GM12878 (cell line): ENCODE data around the gene AKAP12. TPM values are rescaled to one million over a fixed set of nuclear protein-coding genes. Genes with fewer than 3 reads are reported as not detected.

Experiments
- ATAC-seq: fragments of 200-7000 bp; cut with Tn5 transposase; 3 replicates; pipeline ENCODE4 v1.9.1; 2020; ENCODE audit warnings: mild to moderate bottlenecking, moderate library complexity
- BruUV-seq: library from RNA; stranded (reverse); fragments of 400-500 nt; replicated peaks from 2 replicates; lab custom pipeline; 2021; lab: Mats Ljungman, UMichigan
- CTCF ChIA-PET: fragments of 300-600 bp; sonication (Branson Sonifier 250); formaldehyde crosslinking; extraction: SDS; loops from one replicate; lab custom pipeline; 2021; ENCODE audit warnings: inconsistent platforms; lab: Yijun Ruan, JAX
- POLR2A ChIA-PET: fragments of 350-600 bp; formaldehyde crosslinking; extraction: SDS; loops from one replicate; lab custom pipeline; 2021; ENCODE audit warnings: inconsistent platforms; lab: Charles Lee
- RAD21 ChIA-PET: fragments of 300-600 bp; sonication (Branson Sonifier 250); formaldehyde crosslinking; loops from one replicate; lab custom pipeline; 2023; ENCODE audit warnings: antibody characterized with exemption; ENCODE audit not compliant: unreplicated experiment; lab: Charles Lee
- SMC1A ChIA-PET: fragments of 300-600 bp; sonication (Branson Sonifier 250); formaldehyde crosslinking; loops from one replicate; lab custom pipeline; 2023; ENCODE audit not compliant: unreplicated experiment, uncharacterized antibody; lab: Charles Lee
- DNase-seq: peaks from one replicate; pipeline ENCODE4 v3.0.0-alpha.2; 2011; ENCODE audit warnings: low read depth, low spot score
- FAIRE-seq: peaks from 3 replicates; lab custom pipeline; 2011; peaks lifted over from hg19 to GRCh38; lab: Jason Lieb, UNC
- H2AFZ ChIP-seq: 2 replicates; pipeline ENCODE4 v1.6.0; 2011; ENCODE audit warnings: low read depth, low read length, control low read depth; ENCODE audit not compliant: control insufficient read depth
- H3K27ac ChIP-seq: 2 replicates; pipeline ENCODE4 v1.5.1; 2011; ENCODE audit warnings: control low read depth; ENCODE audit not compliant: control insufficient read depth, insufficient read depth
- H3K27me3 ChIP-seq, 2 experiments: replicated peaks in 1 of 2; 2 replicates each; pipeline versions ENCODE4 v1.6.0 to v1.6.1; 2011; ENCODE audit warnings: low read length in 1 of 2; ENCODE audit not compliant: control insufficient read depth in 2 of 2, insufficient read depth in 2 of 2
- H3K36me3 ChIP-seq, 2 experiments: 2 replicates each; pipeline ENCODE4 v1.5.1; 2011; ENCODE audit warnings: low read length in 1 of 2; ENCODE audit not compliant: control insufficient read depth in 2 of 2, insufficient read depth in 2 of 2
- H3K4me1 ChIP-seq: 2 replicates; pipeline ENCODE4 v1.6.1; 2011; ENCODE audit warnings: mild to moderate bottlenecking, low read length, moderate library complexity, mixed read lengths; ENCODE audit not compliant: control insufficient read depth, insufficient read depth
- H3K4me2 ChIP-seq: 2 replicates; pipeline ENCODE4 v1.6.0; 2011; ENCODE audit warnings: control low read depth; ENCODE audit not compliant: control insufficient read depth, insufficient read depth
- H3K4me3 ChIP-seq: fragments of 200-600 bp; sonication (generic); 2 replicates; pipeline ENCODE4 v1.5.1; 2016
- H3K79me2 ChIP-seq: 2 replicates; pipeline ENCODE4 v1.6.0; 2011; ENCODE audit warnings: low read length; ENCODE audit not compliant: control insufficient read depth, insufficient read depth
- H3K9ac ChIP-seq: 2 replicates; pipeline ENCODE4 v1.8.0; 2011; ENCODE audit warnings: low read length, control low read depth, mixed read lengths; ENCODE audit not compliant: control insufficient read depth, insufficient read depth
- H3K9me3 ChIP-seq: replicated peaks from 3 replicates; pipeline ENCODE4 v1.5.1; 2011; ENCODE audit warnings: mild to moderate bottlenecking, low read length; ENCODE audit not compliant: control insufficient read depth, insufficient read depth
- H4K20me1 ChIP-seq: 2 replicates; pipeline ENCODE4 v1.6.0; 2011; ENCODE audit not compliant: control insufficient read depth, insufficient read depth
- BRCA1 ChIP-seq: IDR thresholded peaks from 2 replicates; pipeline ENCODE4 v1.6.1; 2011; ENCODE audit warnings: low read depth, low read length, improper control_type of control experiment
- CBX3 ChIP-seq: fragments of 200-600 bp; sonication (generic); IDR thresholded peaks from 2 replicates; pipeline ENCODE4 v1.6.1; 2016; ENCODE audit warnings: low read depth, borderline replicate concordance
- CREB1 ChIP-seq: IDR thresholded peaks from 2 replicates; pipeline ENCODE4 v1.6.1; 2012; ENCODE audit warnings: low read depth, mild to moderate bottlenecking, inconsistent platforms
- FOXM1 ChIP-seq: IDR thresholded peaks from 2 replicates; pipeline ENCODE4 v1.6.1; 2012; ENCODE audit warnings: low read depth, mild to moderate bottlenecking, inconsistent platforms, low read length, moderate library complexity
- GATAD2B ChIP-seq: fragments of 450-650 bp; conservative IDR thresholded peaks from 2 replicates; pipeline ENCODE4 v1.6.1; 2017; ENCODE audit warnings: low read depth, mild to moderate bottlenecking, moderate library complexity
- IKZF2 ChIP-seq, 2 experiments: fragments of 450-650 bp; IDR thresholded peaks; 2 replicates each; pipeline ENCODE4 v1.6.1; 2017; ENCODE audit warnings: mild to moderate bottlenecking in 2 of 2, moderate library complexity in 2 of 2
- KLF5 ChIP-seq: fragments of 450-650 bp; IDR thresholded peaks from 2 replicates; pipeline ENCODE4 v1.6.1; 2014; ENCODE audit warnings: mild to moderate bottlenecking; ENCODE audit not compliant: partially characterized antibody
- MXI1 ChIP-seq: fragments of 150-350 bp; IDR thresholded peaks from 2 replicates; pipeline ENCODE4 v1.6.1; 2011; ENCODE audit warnings: low read depth, mild to moderate bottlenecking, inconsistent platforms, low read length, improper control_type of control experiment
- NFIC ChIP-seq: IDR thresholded peaks from 2 replicates; pipeline ENCODE4 v1.6.1; 2012; ENCODE audit warnings: low read depth, mild to moderate bottlenecking, inconsistent platforms, low read length, moderate library complexity
- RB1 ChIP-seq: fragments of 450-650 bp; formaldehyde crosslinking; IDR thresholded peaks from 2 replicates; pipeline ENCODE4 v1.6.1; 2017; ENCODE audit warnings: mild to moderate bottlenecking, borderline replicate concordance
- WGBS: methylation state at CpG from one replicate; pipeline ENCODE4 v1.1.6; 2016; ENCODE audit warnings: low lambda C conversion rate; ENCODE audit not compliant: insufficient replicate concordance, insufficient coverage; ENCODE audit errors: missing lambda C conversion rate; 5-methylcytosine and 5-hydroxymethylcytosine counted together
- in situ Hi-C: fragments of 300-500 bp; cut with MboI; formaldehyde crosslinking; loops from 9 replicates; pipeline ENCODE4 v1.14.3; 2018; ENCODE audit warnings: mixed read lengths
- intact Hi-C: fragments of 100-400 bp; cut with micrococcal nuclease; formaldehyde crosslinking; loops from one replicate; pipeline ENCODE4 v1.14.2; 2022; ENCODE audit not compliant: unreplicated experiment
- polyA plus RNA-seq, 11 experiments: library from polyadenylated mRNA; depleted of rRNA in 4 of 11; unstranded in 6 of 11; stranded (reverse) in 5 of 11; fragments of >200 nt; fragmentation: Nextera tagmentation in 4 of 11; fragmentation: Illumina TruSeq in 1 of 11; extraction: Ambion mirVana in 4 of 11; extraction: Trizol in 1 of 11; gene quantifications; 1 replicate in 1 of 11; 2 replicates in 10 of 11; pipeline versions ENCODE4 v1.2.1 to v1.2.3, GENCODE V29; 2011 to 2016; ENCODE audit warnings: inconsistent platforms in 2 of 11, missing spikeins in 2 of 11, low read depth in 1 of 11
- total RNA-seq, 4 experiments: library from RNA; depleted of rRNA in 3 of 4; stranded (reverse); fragments of >200 nt in 3 of 4; fragmentation: Illumina TruSeq in 1 of 4; extraction: Trizol in 1 of 4; gene quantifications; 2 replicates each; pipeline versions ENCODE4 v1.2.1 to v1.2.3, GENCODE V29; 2013 to 2021
- TF ChIP-seq, protein P1 (sequence below): IDR thresholded peaks from 2 replicates; pipeline ENCODE4 v1.6.1; 2012; ENCODE audit warnings: mild to moderate bottlenecking, low read depth, low read length
- TF ChIP-seq, protein P2 (sequence below): IDR thresholded peaks from 2 replicates; pipeline ENCODE4 v1.6.1; 2011; ENCODE audit warnings: low read depth, low read length, improper control_type of control experiment, borderline replicate concordance
- TF ChIP-seq, protein P3 (sequence below): fragments of 450-650 bp; IDR thresholded peaks from 2 replicates; pipeline ENCODE4 v1.6.1; 2014; ENCODE audit warnings: mild to moderate bottlenecking

AKAP12 gene
- total and polyA plus RNA-seq, 10 of the 15 experiments (the other 5 are each of a cell fraction or from before 2014, with no cell fraction given), result under 0.01 to 0.72 (median 0.06) TPM; not detected in 4

DNA sequence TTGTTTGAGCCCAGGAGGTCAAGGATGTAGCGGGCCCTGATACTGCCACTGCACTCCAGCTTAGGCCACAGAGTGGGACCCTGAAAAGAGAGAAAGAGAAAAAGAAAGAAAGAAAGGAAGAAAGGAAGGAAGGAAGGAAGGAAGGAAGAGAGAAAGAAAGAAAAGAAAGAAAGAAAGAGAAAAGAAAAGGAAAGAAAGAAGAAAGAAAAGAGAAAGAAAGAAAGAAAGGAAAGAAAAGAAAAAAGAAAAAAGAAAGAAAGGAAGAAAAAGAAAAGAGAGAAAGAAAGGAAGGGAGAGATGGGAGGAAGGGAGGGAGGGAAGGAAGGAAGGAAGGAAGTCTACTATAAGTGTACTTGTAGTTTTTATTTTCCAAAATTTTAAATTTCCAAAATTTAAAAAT, 42.2 kb upstream of the AKAP12 start:
- Histone ChIP-seq H3K27ac (no peak overlapping the region), H3K9ac (no peak overlapping the region), H3K4me1 (no peaks in the 10 kb centered on the region), H3K79me2 (no peaks in the 10 kb centered on the region), H3K36me3 (no peaks in the 10 kb centered on the region), H3K4me2 (no peak overlapping the region), H3K4me3 (no peak overlapping the region), H3K27me3 (no peaks in the 10 kb centered on the region; a peak in 1 of 4 replicates), H2AFZ (no peak overlapping the region), H4K20me1 (no peaks in the 10 kb centered on the region), H3K9me3 (no peaks in the 10 kb centered on the region)
- in situ Hi-C loops (no loop called here), intact Hi-C loops (no loop called here)
- SMC1A ChIA-PET, result no interaction called here
- FAIRE-seq (no peak), ATAC-seq (no peak), DNase-seq (no peak)
- RAD21 ChIA-PET, result no interaction called here
- BruUV-seq, result no TSS peak
- CTCF ChIA-PET, result no interaction called here
- POLR2A ChIA-PET, result no interaction called here
- 54% methylated on average over 1 of the region's 1 CpG for WGBS
- TF ChIP-seq, protein P1, sequence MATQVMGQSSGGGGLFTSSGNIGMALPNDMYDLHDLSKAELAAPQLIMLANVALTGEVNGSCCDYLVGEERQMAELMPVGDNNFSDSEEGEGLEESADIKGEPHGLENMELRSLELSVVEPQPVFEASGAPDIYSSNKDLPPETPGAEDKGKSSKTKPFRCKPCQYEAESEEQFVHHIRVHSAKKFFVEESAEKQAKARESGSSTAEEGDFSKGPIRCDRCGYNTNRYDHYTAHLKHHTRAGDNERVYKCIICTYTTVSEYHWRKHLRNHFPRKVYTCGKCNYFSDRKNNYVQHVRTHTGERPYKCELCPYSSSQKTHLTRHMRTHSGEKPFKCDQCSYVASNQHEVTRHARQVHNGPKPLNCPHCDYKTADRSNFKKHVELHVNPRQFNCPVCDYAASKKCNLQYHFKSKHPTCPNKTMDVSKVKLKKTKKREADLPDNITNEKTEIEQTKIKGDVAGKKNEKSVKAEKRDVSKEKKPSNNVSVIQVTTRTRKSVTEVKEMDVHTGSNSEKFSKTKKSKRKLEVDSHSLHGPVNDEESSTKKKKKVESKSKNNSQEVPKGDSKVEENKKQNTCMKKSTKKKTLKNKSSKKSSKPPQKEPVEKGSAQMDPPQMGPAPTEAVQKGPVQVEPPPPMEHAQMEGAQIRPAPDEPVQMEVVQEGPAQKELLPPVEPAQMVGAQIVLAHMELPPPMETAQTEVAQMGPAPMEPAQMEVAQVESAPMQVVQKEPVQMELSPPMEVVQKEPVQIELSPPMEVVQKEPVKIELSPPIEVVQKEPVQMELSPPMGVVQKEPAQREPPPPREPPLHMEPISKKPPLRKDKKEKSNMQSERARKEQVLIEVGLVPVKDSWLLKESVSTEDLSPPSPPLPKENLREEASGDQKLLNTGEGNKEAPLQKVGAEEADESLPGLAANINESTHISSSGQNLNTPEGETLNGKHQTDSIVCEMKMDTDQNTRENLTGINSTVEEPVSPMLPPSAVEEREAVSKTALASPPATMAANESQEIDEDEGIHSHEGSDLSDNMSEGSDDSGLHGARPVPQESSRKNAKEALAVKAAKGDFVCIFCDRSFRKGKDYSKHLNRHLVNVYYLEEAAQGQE, result no peak
- TF ChIP-seq FOXM1 (no peak), MXI1 (no peak), CBX3 (no peak), NFIC (no peak), GATAD2B (no peak), BRCA1 (no peak), RB1 (no peak), KLF5 (no peak), CREB1 (no peak), IKZF2 (IDR thresholded peaks at IDR 0.05) (no peak)
- TF ChIP-seq, protein P2, sequence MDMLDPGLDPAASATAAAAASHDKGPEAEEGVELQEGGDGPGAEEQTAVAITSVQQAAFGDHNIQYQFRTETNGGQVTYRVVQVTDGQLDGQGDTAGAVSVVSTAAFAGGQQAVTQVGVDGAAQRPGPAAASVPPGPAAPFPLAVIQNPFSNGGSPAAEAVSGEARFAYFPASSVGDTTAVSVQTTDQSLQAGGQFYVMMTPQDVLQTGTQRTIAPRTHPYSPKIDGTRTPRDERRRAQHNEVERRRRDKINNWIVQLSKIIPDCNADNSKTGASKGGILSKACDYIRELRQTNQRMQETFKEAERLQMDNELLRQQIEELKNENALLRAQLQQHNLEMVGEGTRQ, result no peak
- TF ChIP-seq, protein P3, sequence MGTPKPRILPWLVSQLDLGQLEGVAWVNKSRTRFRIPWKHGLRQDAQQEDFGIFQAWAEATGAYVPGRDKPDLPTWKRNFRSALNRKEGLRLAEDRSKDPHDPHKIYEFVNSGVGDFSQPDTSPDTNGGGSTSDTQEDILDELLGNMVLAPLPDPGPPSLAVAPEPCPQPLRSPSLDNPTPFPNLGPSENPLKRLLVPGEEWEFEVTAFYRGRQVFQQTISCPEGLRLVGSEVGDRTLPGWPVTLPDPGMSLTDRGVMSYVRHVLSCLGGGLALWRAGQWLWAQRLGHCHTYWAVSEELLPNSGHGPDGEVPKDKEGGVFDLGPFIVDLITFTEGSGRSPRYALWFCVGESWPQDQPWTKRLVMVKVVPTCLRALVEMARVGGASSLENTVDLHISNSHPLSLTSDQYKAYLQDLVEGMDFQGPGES, result no peak
- TF ChIP-seq, all 136 proteins: peak for 0
